ENCODE measurements around the gene PEX5L. TPM values are rescaled to one million over a fixed set of nuclear protein-coding genes. Genes with fewer than 3 reads are reported as not detected.

The PEX5L gene
- polyA plus RNA-seq, 1 of the 3 experiments (the other 2 are of a cell fraction), result not detected

- Histone ChIP-seq H2AFZ (ENCODE audit: low read depth) (no peak overlapping the region; the same call in 1 of the 2 replicates), H3K79me2 (ENCODE audit: insufficient read depth) (no peaks in the 10 kb centered on the region), H3K9me2 (no peaks in the 10 kb centered on the region), H3K9me3 (no peaks in the 10 kb centered on the region), H3K27me3 (ENCODE audit: insufficient read depth) (no peaks in the 10 kb centered on the region), H4K20me1 (ENCODE audit: insufficient read depth) (no peaks in the 10 kb centered on the region), H3K9ac (no peak overlapping the region), H3F3A (replicated peaks; ENCODE audit: insufficient read depth) (peaks cover 6% of the 10 kb centered on the region), H3K36me3 (replicated peaks in 1 of 2; ENCODE audit: control insufficient read depth in 1 of 2, insufficient read depth in 2 of 2, low read length in 1 of 2) (no peaks in the 10 kb centered on the region), H3K4me3 (ENCODE audit: low read depth in 2 of 2, low read length in 1 of 2) (no peak overlapping the region), H3K4me1 (ENCODE audit: control insufficient read depth in 1 of 2, insufficient read depth in 2 of 2, low read depth in 1 of 2, low read length in 1 of 2) (peaks cover 0 to 9% of the 10 kb centered on the region in 2 experiments; a peak in 2 of 4 replicates), H3K4me2 (0 out of 2 replicates have a peak overlapping the region, but pooled peaks have one; percentile 13), H3K27ac (ENCODE audit: low read depth in 2 of 2, low read length in 1 of 2) (peak overlapping the region in 1 of 2 experiments; percentile 39; a peak in 1 of 4 replicates)
- 83% methylated on average over 4 of the region's 4 CpGs for WGBS (ENCODE audit: low lambda C conversion rate)
- POLR2A ChIA-PET, result no interaction called here
- TF ChIP-seq ELF1 (IDR thresholded peaks at IDR 0.05) (no peak), SIN3A (IDR thresholded peaks at IDR 0.05; ENCODE audit: borderline replicate concordance, low read depth, low read length) (no peak), MXI1 (IDR thresholded peaks at IDR 0.05; ENCODE audit: low read depth, low read length) (no peak), SMC3 (IDR thresholded peaks at IDR 0.05; ENCODE audit: low read depth, low read length) (no peak), GATA2 (CRISPR knock-in tag; IDR thresholded peaks at IDR 0.05) (no peak), RAD21 (IDR thresholded peaks at IDR 0.05; ENCODE audit: low read length) (no peak), MAX (IDR thresholded peaks at IDR 0.05; ENCODE audit: low read depth) (no peak), CTCF (IDR thresholded peaks at IDR 0.05) (no peak), YY1 (IDR thresholded peaks at IDR 0.05; ENCODE audit: low read depth) (no peak), FOXJ3 (CRISPR knock-in tag; IDR thresholded peaks at IDR 0.05) (no peak), RFX5 (IDR thresholded peaks at IDR 0.05; ENCODE audit: low read length) (no peak), PBX3 (IDR thresholded peaks at IDR 0.05) (no peak), CHD2 (IDR thresholded peaks at IDR 0.05; ENCODE audit: low read length, partially characterized antibody) (no peak), FOXM1 (IDR thresholded peaks at IDR 0.05; ENCODE audit: low read depth) (no peak), NRF1 (IDR thresholded peaks at IDR 0.05; ENCODE audit: low read depth, low read length) (no peak), IRF3 (IDR thresholded peaks at IDR 0.05; ENCODE audit: low read depth, low read length) (no peak)
- DNase-seq, result no peak
- CTCF ChIA-PET, result interaction anchor here (6.2 kb wide), 1 partner anchor 9 kb away, joined by 31 read pairs; no protein-coding TSS in a partner anchor
These were observed 234.9 kb downstream of the PEX5L start for GRCh38 chr3:179801856-179802255.

Measured in SK-N-SH (cell line).